ENCODE data around the gene SERPINB11. TPM values are rescaled to one million over a fixed set of nuclear protein-coding genes. Genes with fewer than 3 reads are reported as not detected.

Gene SERPINB11
- total and polyA plus RNA-seq, 12 donors = 0.07 TPM; not detected in 11

GRCh38 chr18:63697097-63697660 is 5.6 kb upstream of the SERPINB11 start:
- Histone ChIP-seq H3K9me3 (replicated peaks in 1 of 3) (no peaks in the 10 kb centered on the region), H3K36me3 (replicated peaks in 1 of 2) (no peaks in the 10 kb centered on the region), H3K4me1 (replicated peaks in 1 of 2) (no peaks in the 10 kb centered on the region), H3K4me3 (no peak overlapping the region), H3K27me3 (no peaks in the 10 kb centered on the region), H3K27ac (no peak overlapping the region)
- 40 to 58% (median 52%) methylated on average over 3 of the region's 3 CpGs for WGBS, 4 donors
- intact Hi-C loops (cut with DNase I) = no loop called here
- TF ChIP-seq CTCF (IDR thresholded peaks at IDR 0.05) (no peak), POLR2A (IDR thresholded peaks at IDR 0.05) (no peak)
- no peak for DNase-seq

GRCh38 chr18:63700501-63700900 is 2.3 kb upstream of the SERPINB11 start:
- Histone ChIP-seq H3K4me3 (no peak overlapping the region), H3K36me3 (replicated peaks in 1 of 2) (no peaks in the 10 kb centered on the region), H3K9me3 (replicated peaks in 1 of 3) (no peaks in the 10 kb centered on the region), H3K4me1 (replicated peaks in 1 of 2) (no peaks in the 10 kb centered on the region), H3K27ac (no peak overlapping the region), H3K27me3 (no peaks in the 10 kb centered on the region)
- DNase-seq = no peak
- WGBS, 4 donors = 43 to 55% (median 50%) methylated on average over 3 of the region's 3 CpGs
- intact Hi-C loops (cut with DNase I) = no loop called here
- no peak for TF ChIP-seq POLR2A (IDR thresholded peaks at IDR 0.05)
- TF ChIP-seq CTCF (IDR thresholded peaks at IDR 0.05) = no peak

GRCh38 chr18:63701952-63702351 is 808 bp upstream of the SERPINB11 start:
- Histone ChIP-seq H3K4me1 (replicated peaks in 1 of 2) (no peaks in the 10 kb centered on the region), H3K4me3 (no peak overlapping the region), H3K36me3 (replicated peaks in 1 of 2) (no peaks in the 10 kb centered on the region), H3K27ac (no peak overlapping the region), H3K27me3 (no peaks in the 10 kb centered on the region), H3K9me3 (replicated peaks in 1 of 3) (no peaks in the 10 kb centered on the region)
- intact Hi-C loops (cut with DNase I) = no loop called here
- 56 to 70% (median 68%) methylated on average over 5 of the region's 5 CpGs for WGBS, 4 donors
- TF ChIP-seq POLR2A (IDR thresholded peaks at IDR 0.05) (no peak), CTCF (IDR thresholded peaks at IDR 0.05) (no peak)
- DNase-seq = no peak

DNA sequence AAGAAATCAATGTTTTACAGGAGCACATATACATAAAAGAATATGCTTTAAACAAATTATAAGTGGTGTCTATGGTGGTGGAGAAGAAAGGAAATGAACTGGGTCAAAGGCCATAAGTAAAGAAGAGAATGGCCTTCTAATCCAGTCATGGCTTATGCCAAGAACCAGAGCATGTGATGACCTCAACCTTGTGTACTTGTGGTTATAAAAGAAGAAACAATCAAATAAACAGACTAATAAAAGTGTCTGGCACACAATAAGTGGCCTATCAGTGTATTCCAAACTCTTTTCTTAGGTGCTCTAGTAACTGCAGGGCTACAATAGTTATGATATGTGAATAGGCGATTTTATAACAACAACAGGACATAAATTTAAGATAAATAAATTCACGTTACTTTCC is 2.6 kb downstream of the SERPINB11 start:
- Histone ChIP-seq H3K9me3 (replicated peaks in 1 of 3) (no peaks in the 10 kb centered on the region), H3K36me3 (replicated peaks in 1 of 2) (no peaks in the 10 kb centered on the region), H3K4me1 (replicated peaks in 1 of 2) (no peaks in the 10 kb centered on the region), H3K27ac (no peak overlapping the region), H3K4me3 (no peak overlapping the region), H3K27me3 (no peaks in the 10 kb centered on the region)
- no peak for DNase-seq
- WGBS, 4 donors = 49 to 61% (median 57%) methylated on average over 2 of the region's 2 CpGs
- intact Hi-C loops (cut with DNase I) = no loop called here
- TF ChIP-seq POLR2A (IDR thresholded peaks at IDR 0.05) (no peak), CTCF (IDR thresholded peaks at IDR 0.05) (no peak)

Measured in adrenal gland (tissue), 12 donors.